IPS-18c (cell line): ENCODE data around the gene MED23.

Experiments
- H3K4me3 ChIP-seq: 2 replicates; pipeline ENCODE4 v1.7.0; 2013; ENCODE audit warnings: low read depth, mild to moderate bottlenecking, low read length, moderate library complexity; ENCODE audit not compliant: insufficient read depth
- H3K9me3 ChIP-seq: one replicate; pipeline ENCODE4 v1.6.1; 2013; ENCODE audit warnings: mild to moderate bottlenecking, low read length, moderate library complexity; ENCODE audit not compliant: control insufficient read depth, insufficient read depth

Gene MED23

DNA sequence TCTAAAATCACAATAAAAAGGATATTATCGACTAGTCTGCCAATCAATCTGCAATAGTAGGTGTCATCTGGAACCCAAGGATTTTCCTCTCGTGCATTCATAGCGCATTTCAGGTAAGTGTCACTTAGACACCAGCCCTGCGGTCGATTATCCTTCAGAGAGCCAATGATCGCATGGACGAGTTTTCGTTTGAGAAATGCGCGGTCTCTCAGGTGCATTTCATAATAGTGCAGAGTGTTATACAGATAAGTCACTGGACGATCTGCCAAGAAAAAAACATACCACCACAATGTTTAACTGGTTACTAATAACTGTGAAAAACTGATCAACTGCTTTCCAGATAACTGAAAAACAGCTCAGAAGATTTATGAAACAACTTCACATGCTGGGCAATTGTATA, 34.0 kb downstream of the MED23 start:
- H3K9me3 ChIP-seq = no peaks in the 10 kb centered on the region
- no peak overlapping the region for H3K4me3 ChIP-seq

GRCh38 chr6:131592935-131593334, 35.1 kb downstream of the MED23 start:
- no peaks in the 10 kb centered on the region for H3K9me3 ChIP-seq
- no peak overlapping the region for H3K4me3 ChIP-seq

DNA sequence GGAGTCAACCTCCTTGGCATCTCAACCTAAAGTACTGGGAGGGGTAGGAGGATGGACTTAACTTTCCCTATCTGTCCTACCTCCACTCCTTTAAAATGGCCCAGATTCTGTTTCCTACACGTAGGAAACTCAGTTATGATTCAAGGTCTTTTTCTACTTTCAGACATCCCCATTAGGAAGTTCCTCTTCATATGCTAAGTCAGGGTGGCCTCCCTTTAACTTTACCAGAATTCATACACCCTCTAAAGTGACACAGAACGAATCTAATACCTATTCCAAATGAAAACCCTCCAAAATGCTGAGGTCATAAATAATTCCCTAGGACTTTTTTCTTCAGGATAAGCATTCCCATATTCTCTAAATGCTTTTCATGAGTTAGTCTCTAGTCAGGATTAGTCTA, 39.4 kb downstream of the MED23 start:
- no peaks in the 10 kb centered on the region for H3K9me3 ChIP-seq
- H3K4me3 ChIP-seq = no peak overlapping the region

DNA sequence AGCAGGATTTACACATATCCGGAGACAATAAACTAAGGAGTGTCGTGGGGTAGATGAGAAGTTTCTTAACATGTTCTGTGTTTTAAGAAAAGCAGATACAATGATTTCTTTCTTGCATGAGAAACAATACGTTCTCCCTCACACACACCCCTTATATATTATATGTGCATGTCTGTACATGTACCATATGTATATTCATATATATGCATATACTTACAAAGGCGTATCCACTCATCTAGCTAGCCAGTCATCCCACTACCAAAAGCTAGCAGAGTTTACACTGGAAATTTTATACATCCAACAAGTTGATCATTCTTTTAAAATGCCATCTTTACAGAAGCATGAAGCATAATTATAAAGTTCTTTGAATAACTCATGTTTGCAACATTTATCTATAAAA, 40.1 kb downstream of the MED23 start:
- Histone ChIP-seq H3K4me3 (no peak overlapping the region), H3K9me3 (no peaks in the 10 kb centered on the region)

DNA sequence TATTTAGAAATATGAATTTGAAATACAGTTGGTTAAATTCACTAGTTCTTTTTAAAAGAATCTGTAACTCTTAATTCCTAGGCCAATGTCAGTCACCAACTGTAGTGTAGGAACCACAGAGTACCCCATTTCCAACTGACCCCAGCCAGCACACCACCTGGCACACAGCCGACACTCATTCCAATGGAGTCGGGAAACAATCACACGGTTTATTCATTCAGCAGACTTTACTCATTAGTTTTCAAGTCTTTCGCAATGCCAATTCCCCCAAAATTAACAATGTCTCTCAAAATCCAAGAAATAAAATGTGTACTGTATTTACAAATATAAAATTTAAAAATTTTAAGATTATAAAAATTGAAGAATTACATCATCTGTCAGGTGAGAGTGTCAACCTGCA, 41.5 kb downstream of the MED23 start:
- peaks cover 2% of the 10 kb centered on the region for H3K9me3 ChIP-seq
- no peak overlapping the region for H3K4me3 ChIP-seq

GRCh38 chr6:131581523-131581922, 46.5 kb downstream of the MED23 start:
- Histone ChIP-seq H3K4me3 (no peak overlapping the region), H3K9me3 (peaks cover 2% of the 10 kb centered on the region)

- H3K9me3 ChIP-seq = no peaks in the 10 kb centered on the region
- no peak overlapping the region for H3K4me3 ChIP-seq
Observed at GRCh38 chr6:131575834-131576478, 52.1 kb downstream of the MED23 start.

GRCh38 chr6:131574686-131575085, 53.4 kb downstream of the MED23 start:
- Histone ChIP-seq H3K4me3 (no peak overlapping the region), H3K9me3 (no peaks in the 10 kb centered on the region)

GRCh38 chr6:131574133-131574532, 53.9 kb downstream of the MED23 start:
- Histone ChIP-seq H3K4me3 (no peak overlapping the region), H3K9me3 (no peaks in the 10 kb centered on the region)

DNA sequence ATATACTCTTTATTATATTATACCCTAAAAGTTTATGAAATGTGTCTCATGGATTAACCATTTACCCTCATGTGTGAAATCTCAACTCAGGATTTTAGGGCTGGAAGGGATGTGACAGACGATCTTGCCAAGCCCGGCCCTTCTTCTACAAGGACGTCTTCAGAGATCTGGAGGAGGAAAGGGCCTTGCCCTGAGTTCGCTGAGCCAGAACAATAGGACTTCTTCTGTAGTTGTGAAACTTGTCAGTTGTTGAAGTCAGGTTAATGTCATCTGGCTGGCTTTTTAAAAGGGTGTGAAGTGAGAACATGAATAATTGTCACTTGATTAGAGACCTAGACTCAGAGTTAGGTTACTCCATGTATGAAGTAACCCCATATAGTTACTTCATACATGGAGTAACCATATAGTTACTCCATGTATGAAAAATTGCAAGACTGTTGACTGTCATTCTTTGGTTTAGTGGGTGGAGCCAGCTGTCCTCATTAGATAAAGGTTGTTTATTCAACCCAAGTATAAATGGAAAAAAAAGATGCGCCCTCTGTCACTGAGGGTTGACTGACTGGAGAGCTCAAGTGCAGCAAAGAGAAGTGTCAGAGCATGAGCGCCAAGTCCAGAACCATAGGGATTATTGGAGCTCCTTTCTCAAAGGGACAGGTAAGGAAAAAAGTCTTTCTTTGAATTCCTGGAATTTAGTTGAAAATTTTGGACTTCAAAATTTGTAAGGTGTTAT, 55.2 kb downstream of the MED23 start, which contains the start of gene ARG1:
Gene ARG1, plus strand, starts transcription at position 541 of the 730 bp plus-strand sequence. Its CDS starts 57 bp downstream, at position 598.
- H3K4me3 ChIP-seq = no peak within 1 kb of the TSS
- H3K9me3 ChIP-seq = no peaks in the 10 kb centered on the region

DNA sequence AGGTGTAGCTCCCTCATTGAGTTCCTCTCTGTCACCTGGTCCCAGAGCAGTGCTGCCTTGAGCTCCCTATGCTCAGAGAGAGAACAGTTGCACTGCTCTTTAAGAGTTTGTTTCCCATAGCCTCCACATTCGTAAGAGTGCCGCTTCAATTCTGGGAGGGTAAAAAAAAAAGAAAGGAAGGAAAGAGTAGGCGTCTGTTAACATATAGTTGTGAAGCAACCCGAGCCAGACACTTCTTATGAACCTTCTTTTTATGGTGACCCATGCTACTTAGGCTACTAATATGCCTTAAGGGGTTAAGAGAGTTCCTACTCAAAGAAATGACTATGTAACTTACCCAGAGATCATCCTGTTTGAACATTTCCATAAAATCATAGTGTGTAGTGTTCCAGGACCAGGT, 59.3 kb downstream of the MED23 start:
- Histone ChIP-seq H3K9me3 (no peaks in the 10 kb centered on the region), H3K4me3 (no peak overlapping the region)

- no peak overlapping the region for H3K4me3 ChIP-seq
- H3K9me3 ChIP-seq = no peaks in the 10 kb centered on the region
Observed at GRCh38 chr6:131565056-131565455, 63.0 kb downstream of the MED23 start.

GRCh38 chr6:131561925-131562707, 65.9 kb downstream of the MED23 start:
- no peak overlapping the region for H3K4me3 ChIP-seq
- H3K9me3 ChIP-seq = no peaks in the 10 kb centered on the region

DNA sequence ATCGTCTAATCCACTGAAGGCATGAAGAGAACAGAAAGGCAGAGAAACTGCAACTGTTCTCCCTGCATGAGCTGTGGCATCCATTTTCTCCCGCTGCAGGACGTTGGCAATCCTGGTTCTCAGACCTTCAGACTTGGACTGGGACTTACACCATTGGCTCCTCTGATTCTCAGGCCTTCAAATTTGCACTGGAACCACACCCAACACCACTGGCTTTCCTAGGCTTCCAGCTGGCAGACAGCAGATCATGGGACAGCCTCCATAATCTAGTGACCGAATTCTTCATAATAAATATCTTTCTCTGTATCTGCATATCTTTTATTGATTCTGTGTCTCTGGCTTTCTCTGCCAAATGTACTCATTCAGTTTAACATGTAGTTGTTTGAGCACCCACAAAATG, 69.1 kb downstream of the MED23 start:
- Histone ChIP-seq H3K9me3 (no peaks in the 10 kb centered on the region), H3K4me3 (no peak overlapping the region)

GRCh38 chr6:131555992-131556391, 72.0 kb downstream of the MED23 start:
- no peak overlapping the region for H3K4me3 ChIP-seq

GRCh38 chr6:131552572-131552971, 75.5 kb downstream of the MED23 start:
- Histone ChIP-seq H3K9me3 (no peaks in the 10 kb centered on the region), H3K4me3 (no peak overlapping the region)

More at GRCh38 chr6:131555992-131556391, 72.0 kb downstream of the MED23 start:
- no peaks in the 10 kb centered on the region for H3K9me3 ChIP-seq

GRCh38 chr6:131551902-131552301, 76.1 kb downstream of the MED23 start:
- H3K4me3 ChIP-seq = no peak overlapping the region

GRCh38 chr6:131549811-131550210, 78.2 kb downstream of the MED23 start:
- no peaks in the 10 kb centered on the region for H3K9me3 ChIP-seq
- H3K4me3 ChIP-seq = no peak overlapping the region

More at GRCh38 chr6:131551902-131552301, 76.1 kb downstream of the MED23 start:
- no peaks in the 10 kb centered on the region for H3K9me3 ChIP-seq
